ENCODE results near the gene COL27A1. TPM values are rescaled to one million over a fixed set of nuclear protein-coding genes. Genes with fewer than 3 reads are reported as not detected.

The COL27A1 gene
- total and polyA plus RNA-seq, 9 of the 15 experiments (the other 6 are each of a cell fraction or from before 2014, with no cell fraction given) = 0.07 TPM; not detected in 8

DNA sequence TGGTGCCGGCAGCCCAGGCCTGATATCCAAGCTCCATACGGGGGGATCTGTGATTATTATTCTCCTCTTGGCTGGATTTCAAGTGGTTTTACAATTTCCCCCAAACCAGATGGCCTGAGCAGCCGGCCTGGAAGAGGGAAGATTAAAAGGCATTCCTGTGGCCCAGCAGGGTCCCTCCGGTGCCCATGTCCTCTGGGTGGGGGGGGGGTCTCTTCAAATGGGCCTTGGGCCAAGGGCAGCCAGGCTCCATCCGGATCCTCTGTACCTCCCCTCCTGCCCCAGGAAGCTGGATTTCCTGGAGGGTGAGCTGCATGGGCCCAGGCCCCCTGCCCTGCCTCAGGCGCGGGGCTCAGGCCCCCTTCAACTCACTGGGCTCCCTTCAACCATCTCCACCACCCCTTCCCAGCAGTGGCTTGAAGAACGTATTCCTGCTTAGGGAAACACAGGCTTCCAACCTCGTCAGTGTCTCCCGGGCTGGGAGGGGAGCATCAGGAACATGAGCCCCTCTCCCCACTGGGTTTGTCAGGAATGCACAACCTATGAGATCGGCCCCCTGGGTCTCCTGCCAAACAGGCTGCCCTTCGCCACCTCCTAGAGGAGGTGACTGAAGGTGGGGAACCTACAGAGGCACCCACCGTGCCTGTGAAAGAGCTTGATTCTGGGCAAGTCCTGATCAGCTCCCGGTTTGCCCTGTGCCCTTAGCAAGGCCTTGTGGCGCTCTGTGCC, 104.6 kb downstream of the COL27A1 start:
- intact Hi-C loops (cut with micrococcal nuclease) = loop anchor here (5.0 kb wide), 1 partner anchor 103 kb away; the partner anchor contains the start of gene COL27A1
- H3K9me3 ChIP-seq (replicated peaks; ENCODE audit: control insufficient read depth, insufficient read depth, low read depth, low read length) = no peaks in the 10 kb centered on the region
- no peaks in the 10 kb centered on the region for H3K36me3 ChIP-seq (ENCODE audit: control insufficient read depth, insufficient read depth, low read length)
- FAIRE-seq (no peak), ATAC-seq (no peak), DNase-seq (ENCODE audit: extremely low read depth in 1 of 4, low spot score in 3 of 4) (no peak)
- no peak for TF ChIP-seq RCOR1 (IDR thresholded peaks at IDR 0.05; ENCODE audit: borderline replicate concordance in 1 of 2, low read depth in 2 of 2, low read length in 2 of 2)
- no peak for TF ChIP-seq DDX20 (tag; IDR thresholded peaks at IDR 0.05; ENCODE audit: low read depth)
- no peak for TF ChIP-seq ELK1 (CRISPR knock-in tag; IDR thresholded peaks at IDR 0.05)
- TF ChIP-seq BRD9 (IDR thresholded peaks at IDR 0.05; ENCODE audit: low read depth, partially characterized antibody) = no peak
- TF ChIP-seq ZNF232 (CRISPR knock-in tag; IDR thresholded peaks at IDR 0.05) = no peak
- no peak for TF ChIP-seq HEY1 (CRISPR knock-in tag; IDR thresholded peaks at IDR 0.05; ENCODE audit: borderline replicate concordance)
- peaks cover 7 to 76% of the 10 kb centered on the region in 2 experiments; a peak in 4 of 5 replicates for H3K27me3 ChIP-seq (ENCODE audit: control insufficient read depth in 2 of 2, insufficient read depth in 2 of 2, low read length in 2 of 2)
- no peaks in the 10 kb centered on the region for H3K4me1 ChIP-seq (replicated peaks in 1 of 2; ENCODE audit: control insufficient read depth in 2 of 2, insufficient read depth in 2 of 2, low read length in 2 of 2)
- H4K20me1 ChIP-seq (replicated peaks; ENCODE audit: control insufficient read depth, insufficient read depth, low read length) = peaks cover 13% of the 10 kb centered on the region
- H3K9ac ChIP-seq (ENCODE audit: insufficient read depth in 1 of 2, low read depth in 2 of 2, low read length in 2 of 2) = no peak overlapping the region
- no peaks in the 10 kb centered on the region for H3K9me1 ChIP-seq (ENCODE audit: control insufficient read depth, insufficient read depth, low read length)
- H3K4me3 ChIP-seq = no peak overlapping the region
- no peaks in the 10 kb centered on the region for H3K79me2 ChIP-seq (ENCODE audit: control insufficient read depth, insufficient read depth, low read length)
- ChIA-PET POLR2A (no interaction called here), CTCF (ENCODE audit: low intra/inter-chr PET ratio) (no interaction called here)
- no peak overlapping the region for H3K27ac ChIP-seq (ENCODE audit: extremely low read depth, low read depth, low read length)
- no TSS peak for BruUV-seq (replicated peaks)
- in situ Hi-C loops (cut with MboI) = no loop called here
- 2% methylated on average over 13 of the region's 15 CpGs for WGBS (ENCODE audit: insufficient coverage, low coverage, missing lambda C conversion rate)
- H3K4me2 ChIP-seq (ENCODE audit: insufficient read depth, low read length) = no peak overlapping the region
- no peak overlapping the region for H2AFZ ChIP-seq (ENCODE audit: low read depth, low read length)

All from K562 (cell line).